ENCODE results near the gene NFATC1.

NFATC1 gene

DNA sequence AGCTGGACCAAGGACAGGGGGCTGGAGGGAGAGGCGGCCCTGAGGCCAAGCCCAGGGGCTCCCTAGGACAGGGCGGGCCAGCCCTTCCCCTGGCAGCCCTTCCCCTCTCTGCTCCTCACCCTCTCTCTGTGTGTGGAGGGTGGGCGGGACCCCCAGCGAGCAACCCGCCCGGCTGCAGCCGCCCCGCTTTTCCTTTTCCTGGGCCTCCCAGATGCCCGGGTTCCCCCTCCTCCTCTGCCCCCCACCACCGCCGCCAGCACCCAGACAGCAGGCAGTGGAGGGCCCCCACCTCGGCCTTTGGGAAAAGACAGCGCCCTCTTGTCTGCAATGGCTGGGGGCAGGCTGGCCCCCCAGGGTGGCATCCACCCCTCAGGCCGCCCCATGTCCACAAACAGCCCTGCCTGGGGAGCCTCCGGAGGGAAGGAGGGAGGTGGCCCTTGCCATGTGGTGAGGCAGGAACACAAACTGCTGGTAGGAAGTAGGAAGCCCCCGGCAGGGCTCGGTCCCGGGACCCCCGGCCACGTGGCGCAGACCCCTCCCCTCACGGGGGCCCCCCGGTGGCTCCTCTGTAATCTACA is 148.7 kb downstream of the NFATC1 start:
- no peak for DNase-seq

DNA sequence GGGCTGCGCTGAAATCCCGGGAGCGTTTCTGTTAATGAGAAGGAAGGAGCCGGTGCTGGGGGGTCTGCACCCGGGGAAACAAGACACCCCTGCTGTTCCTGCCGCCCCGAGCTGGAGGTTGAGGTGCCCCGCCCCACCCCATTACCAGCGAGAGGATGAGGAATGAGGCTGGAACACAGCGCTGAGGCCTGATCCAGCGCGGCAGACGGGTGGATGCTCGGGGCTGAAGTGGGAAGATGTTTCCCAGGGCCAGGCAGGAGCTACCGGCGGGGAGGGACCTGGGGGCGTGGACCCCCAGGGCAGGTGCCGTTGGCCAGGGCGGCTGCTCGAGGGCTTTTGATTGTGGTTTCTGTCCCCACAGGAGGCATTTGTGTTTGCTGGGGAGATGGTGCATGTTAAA is 149.5 kb downstream of the NFATC1 start:
- no peak for DNase-seq

DNA sequence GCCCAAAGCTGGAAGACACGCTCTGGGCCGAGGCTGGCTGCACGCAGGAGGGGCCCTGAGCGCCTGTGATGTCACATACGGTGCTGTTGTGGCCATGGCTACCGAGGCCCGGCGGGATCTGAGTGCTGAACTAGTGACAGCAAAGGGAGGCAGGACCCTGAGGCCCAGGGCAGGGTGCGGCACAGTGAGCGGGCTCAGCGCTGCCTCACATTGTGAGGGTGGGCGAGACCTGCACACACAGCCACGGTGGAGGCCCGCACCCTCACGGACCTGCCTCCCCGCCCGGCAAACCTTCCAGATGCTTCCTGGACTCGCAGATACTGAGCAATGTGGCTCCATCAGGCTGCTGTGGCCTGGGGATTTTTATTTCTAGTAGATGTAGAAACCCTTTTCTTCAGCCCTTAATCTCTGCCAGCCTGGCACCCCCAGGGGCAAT is 150.0 kb downstream of the NFATC1 start:
- DNase-seq, result no peak

GRCh38 chr18:79546781-79547272 is 151.1 kb downstream of the NFATC1 start:
- no peak for DNase-seq

- no peak for DNase-seq
These were observed 151.8 kb downstream of the NFATC1 start for GRCh38 chr18:79547413-79548076.

GRCh38 chr18:79548077-79548450 is 152.3 kb downstream of the NFATC1 start:
- DNase-seq, result no peak

DNA sequence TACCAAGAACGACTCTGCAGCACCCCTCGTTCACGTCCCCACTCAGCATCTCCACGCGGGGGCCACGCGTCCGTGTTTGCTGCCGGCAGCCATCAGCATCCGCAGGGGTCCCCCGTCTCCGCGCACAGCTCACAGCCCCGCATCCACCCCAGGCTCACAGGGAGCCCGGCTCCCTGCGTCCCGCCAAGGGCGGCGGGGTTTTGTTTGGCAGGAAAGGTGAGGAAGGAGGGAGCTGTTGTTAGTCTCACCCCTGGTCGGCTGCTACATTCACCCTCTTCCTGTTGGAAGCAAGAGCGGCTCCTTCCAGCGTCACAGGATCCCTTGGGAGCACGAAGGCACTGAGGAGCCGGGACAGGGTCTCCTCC is 152.9 kb downstream of the NFATC1 start:
- no peak for DNase-seq

- no peak for DNase-seq
These were observed 153.4 kb downstream of the NFATC1 start for GRCh38 chr18:79548986-79549637.

GRCh38 chr18:79549638-79550000 is 153.9 kb downstream of the NFATC1 start:
- DNase-seq, result no peak

DNA sequence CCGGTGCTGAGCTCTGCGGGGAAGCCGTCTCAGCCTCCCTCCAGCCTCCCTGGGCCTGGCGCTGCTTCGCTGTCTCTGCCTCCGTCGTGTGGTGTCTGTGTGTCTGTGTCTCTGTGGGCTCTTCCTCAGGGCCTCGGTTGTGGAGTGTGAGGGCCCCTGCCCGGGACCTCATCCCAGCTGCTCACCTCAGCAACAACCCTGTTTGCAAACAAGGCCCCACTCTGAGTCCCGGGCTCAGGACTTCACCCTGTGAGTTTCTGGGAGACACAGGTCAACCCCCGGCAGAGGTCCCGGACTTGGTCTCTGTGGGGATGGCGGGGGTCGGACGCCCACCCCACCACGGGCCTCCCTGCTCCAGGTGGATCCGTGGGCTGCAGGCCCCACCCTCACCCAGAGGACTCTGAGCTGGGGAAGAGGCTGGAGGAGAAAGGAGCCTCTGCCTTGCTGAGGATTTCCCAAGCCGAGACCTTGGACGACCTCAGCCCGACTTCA is 156.5 kb downstream of the NFATC1 start:
- DNase-seq, result no peak

DNA sequence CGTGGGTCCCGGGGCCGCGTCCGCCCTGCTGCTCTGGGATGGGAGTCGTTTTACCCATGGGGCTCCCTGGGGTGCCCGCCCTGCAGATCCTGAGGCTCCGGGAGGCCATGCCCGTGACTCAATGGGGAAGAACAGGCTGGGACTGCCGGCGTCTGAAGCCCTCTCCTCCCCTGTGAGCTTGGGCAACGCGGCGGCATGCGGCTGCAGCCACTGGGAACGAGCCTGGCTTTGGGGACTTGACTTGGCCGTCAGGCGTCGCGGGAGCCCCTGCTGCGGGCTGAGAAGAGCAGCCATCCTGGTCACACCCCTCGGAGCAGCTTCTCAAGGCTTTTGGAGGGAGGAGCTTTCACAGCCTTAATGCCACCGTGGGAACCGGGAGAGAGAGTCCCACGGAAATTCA is 157.0 kb downstream of the NFATC1 start:
- no peak for DNase-seq

DNA sequence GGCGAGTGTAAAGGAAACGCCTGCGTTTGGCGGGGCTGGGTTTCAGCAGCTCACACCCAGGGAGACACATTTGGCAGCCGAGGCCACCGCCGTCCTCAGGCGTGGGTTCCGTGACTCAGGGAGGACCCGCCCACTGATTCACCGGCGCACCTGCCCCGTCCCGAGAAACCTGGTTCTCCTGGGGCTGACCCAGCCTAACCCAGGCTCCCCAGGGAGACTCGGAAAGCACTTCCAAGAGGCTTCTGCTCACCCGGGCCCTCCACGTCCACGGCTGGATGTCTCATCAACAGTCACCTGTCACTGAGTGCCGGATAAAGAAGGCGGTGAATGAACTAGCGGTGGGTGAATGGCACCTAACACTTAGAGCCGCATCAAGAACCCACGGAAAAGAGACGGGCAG is 157.4 kb downstream of the NFATC1 start:
- DNase-seq, result no peak

- no peak for DNase-seq
These were observed 158.0 kb downstream of the NFATC1 start for GRCh38 chr18:79553696-79554095.

GRCh38 chr18:79554321-79554720 is 158.6 kb downstream of the NFATC1 start:
- no peak for DNase-seq

DNA sequence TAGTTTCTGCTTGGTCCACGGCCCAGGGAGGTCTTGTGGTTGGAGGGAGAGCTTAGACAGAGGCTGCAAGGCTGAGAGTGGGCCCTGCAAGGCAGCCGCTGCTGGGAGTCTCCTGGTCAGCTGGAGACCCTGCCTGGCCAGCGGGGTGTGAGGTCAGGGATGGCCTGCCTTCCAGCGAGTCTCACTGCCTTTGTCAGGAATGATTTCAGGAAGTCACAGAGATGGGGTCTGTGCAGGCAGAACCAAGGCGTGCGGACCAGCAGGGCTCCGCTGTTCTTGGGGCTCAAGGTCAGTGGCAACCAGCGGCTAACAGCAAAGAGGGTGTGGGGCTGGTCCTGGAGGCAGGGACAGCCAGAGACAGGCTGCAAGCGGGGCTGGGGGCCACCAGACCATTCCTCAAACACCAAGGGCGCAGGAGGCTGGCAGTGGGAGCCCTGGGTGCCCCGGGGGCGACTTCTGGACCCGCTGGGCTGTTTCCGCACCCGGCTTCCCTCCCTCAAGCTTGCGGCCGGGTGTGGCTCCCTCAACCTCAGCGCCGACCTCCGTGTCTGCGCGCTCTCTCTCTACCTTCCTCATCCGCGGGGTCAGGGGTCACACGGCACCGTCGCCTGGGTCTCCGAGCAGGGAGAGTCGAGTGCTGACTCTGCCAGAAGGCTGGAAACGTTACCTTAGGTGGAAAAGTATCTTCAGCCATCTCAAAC is 159.4 kb downstream of the NFATC1 start:
- no peak for DNase-seq

GRCh38 chr18:79555885-79556284 is 160.2 kb downstream of the NFATC1 start:
- no peak for DNase-seq

- no peak for DNase-seq
These were observed 161.3 kb downstream of the NFATC1 start for GRCh38 chr18:79556829-79557585.

DNA sequence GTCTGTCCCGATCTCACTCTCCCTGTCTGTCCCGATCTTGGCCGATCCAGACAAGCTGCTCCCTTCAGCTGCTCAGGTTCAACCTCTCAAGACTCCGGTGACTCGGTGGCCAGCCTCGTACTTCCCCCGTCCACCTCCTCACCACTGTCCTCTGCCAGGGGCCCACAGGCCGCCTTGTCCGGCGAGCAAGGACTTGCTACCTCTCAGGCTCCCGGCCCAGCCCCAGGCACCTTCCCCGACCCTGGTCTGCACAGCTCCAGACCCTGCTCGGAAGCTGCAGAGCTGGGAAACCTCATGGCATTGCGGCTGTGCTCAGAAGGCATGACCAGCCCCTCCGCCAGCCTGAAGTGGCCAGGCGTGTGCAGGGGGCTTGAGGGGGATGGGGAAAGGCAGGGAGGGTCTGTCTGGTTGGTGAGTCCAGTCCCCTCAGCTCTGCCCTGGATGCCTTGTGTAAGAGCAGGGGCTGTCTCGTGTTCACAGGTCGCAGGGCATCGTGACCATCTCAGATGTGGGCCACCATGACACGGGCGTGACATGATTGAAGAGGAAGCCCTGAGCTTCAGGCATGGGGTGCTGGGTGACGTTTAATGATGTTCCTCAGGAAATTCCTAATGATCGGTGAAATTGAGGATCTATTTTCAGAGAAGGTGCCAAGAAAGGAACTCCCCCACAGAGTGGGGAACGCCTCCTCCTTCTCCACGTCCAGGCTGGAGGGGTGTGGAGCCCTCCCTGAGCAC is 162.6 kb downstream of the NFATC1 start:
- DNase-seq, result no peak

DNA sequence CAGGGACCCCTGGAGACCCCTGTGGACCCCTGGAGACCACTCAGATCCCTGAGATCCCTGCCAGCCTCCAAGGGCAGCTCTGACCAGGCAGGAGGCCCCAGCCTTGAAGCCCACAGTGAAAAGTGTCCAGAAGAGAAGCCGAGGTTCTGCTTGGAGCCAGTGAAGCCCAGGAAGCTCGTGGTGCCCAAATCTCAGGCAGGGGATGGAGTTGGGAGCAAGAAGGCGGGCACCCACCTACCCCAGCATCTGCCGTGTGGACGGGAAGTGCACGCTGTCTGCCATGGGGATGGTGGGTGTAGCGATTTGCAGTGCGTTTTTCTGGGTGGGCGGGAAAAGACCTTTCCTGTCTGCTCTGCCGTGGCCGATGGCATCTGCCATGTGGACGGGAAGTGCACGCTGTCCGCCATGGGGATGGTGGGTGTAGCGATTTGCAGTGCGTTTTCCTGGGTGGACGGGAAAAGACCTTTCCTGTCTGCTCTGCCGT is 163.2 kb downstream of the NFATC1 start:
- no peak for DNase-seq

DNA sequence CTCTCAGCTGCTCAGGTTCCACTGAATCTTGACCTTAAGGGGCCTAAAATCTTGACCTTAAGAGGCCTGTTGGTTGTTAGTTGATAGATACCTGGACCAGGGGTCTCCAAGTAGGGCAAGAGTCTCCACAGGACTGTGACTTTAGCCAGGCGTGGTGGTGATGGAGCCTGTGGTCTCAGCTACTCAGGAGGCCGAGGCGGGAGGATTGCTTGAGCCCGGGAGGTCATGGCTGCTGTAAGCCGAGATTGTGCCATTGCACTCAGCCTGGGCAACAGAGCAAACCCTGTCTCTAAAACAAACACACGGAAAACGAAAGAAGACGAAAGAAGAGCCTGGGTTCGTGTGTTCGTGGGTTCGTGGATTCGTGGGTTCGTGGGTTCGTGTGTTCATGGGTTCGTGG is 163.7 kb downstream of the NFATC1 start:
- no peak for DNase-seq

- no peak for DNase-seq
These were observed 164.5 kb downstream of the NFATC1 start for GRCh38 chr18:79560042-79560860.
